ENCODE results near the gene OGFOD3.

OGFOD3 gene

GRCh38 chr17:82410014-82410716 is 8.2 kb downstream of the OGFOD3 start:
- DNase-seq (ENCODE audit: insufficient read length, low spot score): no peak
- TF ChIP-seq POU2F2 (IDR thresholded peaks at IDR 0.05; ENCODE audit: low read depth, low read length) (no peak), POLR2AphosphoS5 (IDR thresholded peaks at IDR 0.05; ENCODE audit: low read depth, low read length) (no peak), SPI1 (IDR thresholded peaks at IDR 0.05; ENCODE audit: low read depth, low read length) (no peak), POLR2A (IDR thresholded peaks at IDR 0.05; ENCODE audit: low read depth, low read length) (no peak), TAF1 (IDR thresholded peaks at IDR 0.05; ENCODE audit: low read depth, low read length) (no peak), PAX5 (IDR thresholded peaks at IDR 0.05; ENCODE audit: insufficient read depth, low read length, severe bottlenecking) (no peak)
- FAIRE-seq: no peak

- DNase-seq (ENCODE audit: insufficient read length, low spot score): no peak
Measured at GRCh38 chr17:82408938-82409318, 9.5 kb downstream of the OGFOD3 start.

GRCh38 chr17:82408288-82408937 is 10.0 kb downstream of the OGFOD3 start:
- TF ChIP-seq TAF1 (IDR thresholded peaks at IDR 0.05; ENCODE audit: low read depth, low read length) (no peak), SPI1 (IDR thresholded peaks at IDR 0.05; ENCODE audit: low read depth, low read length) (no peak), POLR2A (IDR thresholded peaks at IDR 0.05; ENCODE audit: low read depth, low read length) (no peak), PAX5 (IDR thresholded peaks at IDR 0.05; ENCODE audit: insufficient read depth, low read length, severe bottlenecking) (no peak), POLR2AphosphoS5 (IDR thresholded peaks at IDR 0.05; ENCODE audit: low read depth, low read length) (no peak), POU2F2 (IDR thresholded peaks at IDR 0.05; ENCODE audit: low read depth, low read length) (no peak)
- no peak for DNase-seq (ENCODE audit: insufficient read length, low spot score)
- no peak for FAIRE-seq

More at GRCh38 chr17:82408938-82409318, 9.5 kb downstream of the OGFOD3 start:
- no peak for TF ChIP-seq POLR2AphosphoS5 (IDR thresholded peaks at IDR 0.05; ENCODE audit: low read depth, low read length)
- no peak for TF ChIP-seq POU2F2 (IDR thresholded peaks at IDR 0.05; ENCODE audit: low read depth, low read length)
- TF ChIP-seq SPI1 (IDR thresholded peaks at IDR 0.05; ENCODE audit: low read depth, low read length): no peak
- TF ChIP-seq TAF1 (IDR thresholded peaks at IDR 0.05; ENCODE audit: low read depth, low read length): no peak
- no peak for TF ChIP-seq POLR2A (IDR thresholded peaks at IDR 0.05; ENCODE audit: low read depth, low read length)
- TF ChIP-seq PAX5 (IDR thresholded peaks at IDR 0.05; ENCODE audit: insufficient read depth, low read length, severe bottlenecking): no peak
- no peak for FAIRE-seq

- DNase-seq (ENCODE audit: insufficient read length, low spot score) (no peak), FAIRE-seq (no peak)
Measured at GRCh38 chr17:82407255-82407654, 11.1 kb downstream of the OGFOD3 start.

GRCh38 chr17:82406131-82406671 is 12.2 kb downstream of the OGFOD3 start:
- FAIRE-seq (no peak), DNase-seq (ENCODE audit: insufficient read length, low spot score) (no peak)
- no peak for TF ChIP-seq POLR2A (IDR thresholded peaks at IDR 0.05; ENCODE audit: low read depth, low read length)
- TF ChIP-seq POLR2AphosphoS5 (IDR thresholded peaks at IDR 0.05; ENCODE audit: low read depth, low read length): no peak
- no peak for TF ChIP-seq TAF1 (IDR thresholded peaks at IDR 0.05; ENCODE audit: low read depth, low read length)
- TF ChIP-seq PAX5 (IDR thresholded peaks at IDR 0.05; ENCODE audit: insufficient read depth, low read length, severe bottlenecking): no peak
- no peak for TF ChIP-seq SPI1 (IDR thresholded peaks at IDR 0.05; ENCODE audit: low read depth, low read length)
- no peak for TF ChIP-seq POU2F2 (IDR thresholded peaks at IDR 0.05; ENCODE audit: low read depth, low read length)

More at GRCh38 chr17:82407255-82407654, 11.1 kb downstream of the OGFOD3 start:
- no peak for TF ChIP-seq POU2F2 (IDR thresholded peaks at IDR 0.05; ENCODE audit: low read depth, low read length)
- TF ChIP-seq SPI1 (IDR thresholded peaks at IDR 0.05; ENCODE audit: low read depth, low read length): no peak
- no peak for TF ChIP-seq TAF1 (IDR thresholded peaks at IDR 0.05; ENCODE audit: low read depth, low read length)
- no peak for TF ChIP-seq POLR2AphosphoS5 (IDR thresholded peaks at IDR 0.05; ENCODE audit: low read depth, low read length)
- TF ChIP-seq POLR2A (IDR thresholded peaks at IDR 0.05; ENCODE audit: low read depth, low read length): no peak
- no peak for TF ChIP-seq PAX5 (IDR thresholded peaks at IDR 0.05; ENCODE audit: insufficient read depth, low read length, severe bottlenecking)

GRCh38 chr17:82405051-82405450 is 13.3 kb downstream of the OGFOD3 start:
- FAIRE-seq: no peak
- TF ChIP-seq POU2F2 (IDR thresholded peaks at IDR 0.05; ENCODE audit: low read depth, low read length) (no peak), PAX5 (IDR thresholded peaks at IDR 0.05; ENCODE audit: insufficient read depth, low read length, severe bottlenecking) (no peak), POLR2A (IDR thresholded peaks at IDR 0.05; ENCODE audit: low read depth, low read length) (no peak), SPI1 (IDR thresholded peaks at IDR 0.05; ENCODE audit: low read depth, low read length) (no peak), TAF1 (IDR thresholded peaks at IDR 0.05; ENCODE audit: low read depth, low read length) (no peak)

DNA sequence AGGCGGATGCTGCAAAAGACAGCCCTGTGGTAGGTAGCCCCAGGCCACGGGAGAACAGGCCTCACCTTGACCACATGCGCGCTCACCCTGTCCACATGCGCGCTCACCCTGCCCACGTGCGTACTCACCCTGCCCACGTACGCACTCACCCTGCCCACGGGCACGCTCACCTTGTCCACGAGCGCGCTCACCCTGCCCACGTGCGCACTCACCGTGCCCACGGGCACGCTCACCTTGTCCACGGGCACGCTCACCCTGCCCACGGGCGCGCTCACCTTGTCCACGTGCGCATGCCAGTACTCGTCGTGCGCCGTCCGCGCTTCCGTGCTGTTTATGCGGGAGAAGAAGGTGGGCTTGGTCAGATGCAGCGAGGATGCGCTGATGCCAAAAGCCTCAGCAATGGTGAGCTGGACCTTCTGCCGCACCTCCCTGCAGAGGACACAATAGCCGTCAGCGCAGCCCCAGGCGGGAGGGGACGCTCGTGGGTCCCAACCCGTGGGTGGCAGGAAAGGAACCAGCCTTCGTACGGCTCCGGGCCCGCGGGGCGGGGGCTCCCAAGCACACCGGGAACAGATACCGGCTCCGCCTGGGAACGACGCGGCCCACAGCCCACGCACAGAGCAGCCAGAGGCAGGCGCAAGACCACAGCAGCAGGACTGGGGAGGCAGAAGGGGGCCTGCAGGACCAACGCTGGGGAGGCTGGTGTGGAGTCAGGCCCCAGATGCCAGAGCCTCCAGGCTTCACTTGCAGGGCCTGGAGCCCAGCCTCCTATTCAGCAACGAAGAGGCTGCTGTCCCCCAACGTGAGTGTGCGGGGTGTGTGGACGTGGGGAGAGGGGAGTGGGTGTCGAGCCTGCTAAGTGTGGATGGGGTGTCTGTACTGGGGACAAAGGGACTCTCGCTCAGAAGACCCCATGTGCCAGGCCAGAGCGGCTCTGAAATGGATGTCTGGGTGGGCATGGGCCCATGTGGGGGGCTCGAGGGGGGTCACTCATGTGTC is 14.4 kb downstream of the OGFOD3 start:
- FAIRE-seq (peak; percentile 78), DNase-seq (ENCODE audit: insufficient read length, low spot score) (no peak)
- TF ChIP-seq POU2F2 (IDR thresholded peaks at IDR 0.05; ENCODE audit: low read depth, low read length): 0 out of 2 replicates have a peak, but pooled peaks have one; percentile 22
- TF ChIP-seq SPI1 (IDR thresholded peaks at IDR 0.05; ENCODE audit: low read depth, low read length): no peak

More at GRCh38 chr17:82405051-82405450, 13.3 kb downstream of the OGFOD3 start:
- no peak for DNase-seq (ENCODE audit: insufficient read length, low spot score)

DNA sequence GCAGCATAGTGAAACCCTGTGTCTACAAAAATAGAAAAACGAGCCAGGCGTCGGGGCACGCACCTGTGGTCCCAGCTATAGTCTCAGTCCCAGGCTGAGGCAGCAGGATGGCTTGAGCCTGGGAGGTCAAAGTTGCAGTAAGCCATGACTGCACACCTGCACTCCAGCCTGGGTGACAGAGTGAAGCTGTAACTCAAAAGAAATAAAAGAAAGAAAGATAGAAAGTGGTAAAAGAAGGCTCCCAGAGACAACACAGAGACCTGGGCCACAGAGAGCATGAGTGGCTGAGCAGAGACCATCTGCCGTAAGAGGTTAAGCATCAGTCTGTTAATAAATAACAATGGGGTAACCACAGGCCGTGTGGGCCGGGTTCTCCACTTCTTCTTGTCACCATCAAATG is 15.5 kb downstream of the OGFOD3 start:
- TF ChIP-seq TAF1 (IDR thresholded peaks at IDR 0.05; ENCODE audit: low read depth, low read length) (no peak), SPI1 (IDR thresholded peaks at IDR 0.05; ENCODE audit: low read depth, low read length) (no peak), POLR2AphosphoS5 (IDR thresholded peaks at IDR 0.05; ENCODE audit: low read depth, low read length) (no peak)
- peak; percentile 85 for FAIRE-seq
- no peak for DNase-seq (ENCODE audit: insufficient read length, low spot score)

DNA sequence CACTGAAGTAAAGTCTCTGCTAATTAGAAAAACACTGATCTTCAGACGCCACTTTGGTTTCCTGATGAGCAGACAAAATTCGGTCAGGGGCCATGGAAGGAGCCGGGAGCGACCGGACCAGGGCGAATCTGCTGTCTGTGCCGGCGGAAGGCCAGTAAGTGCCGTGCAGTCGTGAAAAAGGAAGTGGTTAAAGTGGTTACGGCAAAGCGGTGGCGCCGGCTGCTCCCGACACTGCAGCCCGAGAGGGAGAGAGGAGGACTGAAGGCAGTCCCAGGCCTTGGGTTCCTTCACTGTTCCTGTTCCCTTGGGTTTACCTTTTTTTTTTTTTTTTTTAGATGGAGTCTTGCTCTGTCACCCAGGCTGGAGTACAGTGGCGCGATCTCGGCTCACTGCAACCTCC is 17.6 kb downstream of the OGFOD3 start:
- no peak for TF ChIP-seq POU2F2 (IDR thresholded peaks at IDR 0.05; ENCODE audit: low read depth, low read length)
- TF ChIP-seq SPI1 (IDR thresholded peaks at IDR 0.05; ENCODE audit: low read depth, low read length): peak; percentile 90
- peak; percentile 86 for DNase-seq (ENCODE audit: insufficient read length, low spot score)
- FAIRE-seq: peak; percentile 89

All from GM12891 (cell line).